ENCODE results near the gene SH3RF3. TPM values are rescaled to one million over a fixed set of nuclear protein-coding genes. Genes with fewer than 3 reads are reported as not detected.

Gene SH3RF3
- total and polyA plus RNA-seq, 9 of the 15 experiments (the other 6 are each of a cell fraction or from before 2014, with no cell fraction given) = 0.02 TPM; not detected in 8

- no peak for TF ChIP-seq ZBTB49 (CRISPR knock-in tag; IDR thresholded peaks at IDR 0.05; ENCODE audit: borderline replicate concordance)
These were observed 344.8 kb downstream of the SH3RF3 start (continued) for GRCh38 chr2:109473616-109474318.

GRCh38 chr2:109474319-109474825 is 345.4 kb downstream of the SH3RF3 start:
- Histone ChIP-seq H4K20me1 (replicated peaks; ENCODE audit: control insufficient read depth, insufficient read depth, low read length) (no peaks in the 10 kb centered on the region), H3K4me1 (replicated peaks in 1 of 2; ENCODE audit: control insufficient read depth in 2 of 2, insufficient read depth in 2 of 2, low read length in 2 of 2) (no peaks in the 10 kb centered on the region), H3K9ac (ENCODE audit: insufficient read depth in 1 of 2, low read depth in 2 of 2, low read length in 2 of 2) (no peak overlapping the region), H3K79me2 (ENCODE audit: control insufficient read depth, insufficient read depth, low read length) (no peaks in the 10 kb centered on the region), H3K4me3 (no peak overlapping the region), H3K4me2 (ENCODE audit: insufficient read depth, low read length) (no peak overlapping the region), H3K9me1 (ENCODE audit: control insufficient read depth, insufficient read depth, low read length) (no peaks in the 10 kb centered on the region), H3K27me3 (ENCODE audit: control insufficient read depth in 2 of 2, insufficient read depth in 2 of 2, low read length in 2 of 2) (peaks cover 9 to 51% of the 10 kb centered on the region in 2 experiments; a peak in 4 of 5 replicates), H2AFZ (ENCODE audit: low read depth, low read length) (no peak overlapping the region), H3K27ac (ENCODE audit: extremely low read depth, low read depth, low read length) (no peak overlapping the region), H3K36me3 (ENCODE audit: control insufficient read depth, insufficient read depth, low read length) (no peaks in the 10 kb centered on the region), H3K9me3 (replicated peaks; ENCODE audit: control insufficient read depth, insufficient read depth, low read depth, low read length) (no peaks in the 10 kb centered on the region)
- no peak for DNase-seq (ENCODE audit: extremely low read depth in 1 of 4, low spot score in 3 of 4)
- in situ Hi-C loops (cut with MboI) (no loop called here), intact Hi-C loops (cut with micrococcal nuclease) (no loop called here)
- no peak for ATAC-seq
- ChIA-PET CTCF (ENCODE audit: low intra/inter-chr PET ratio) (no interaction called here), POLR2A (interaction anchor here (0.6 kb wide), 1 partner anchor 354 kb away, joined by 3 read pairs; no protein-coding TSS in a partner anchor)
- 0% methylated on average over 10 of the region's 11 CpGs for WGBS (ENCODE audit: insufficient coverage, low coverage, missing lambda C conversion rate)
- no TSS peak for BruUV-seq (replicated peaks)
- FAIRE-seq = no peak
- no peak for TF ChIP-seq CREM (IDR thresholded peaks at IDR 0.05; ENCODE audit: low read depth)
- no peak for TF ChIP-seq ESRRB (CRISPR knock-in tag; IDR thresholded peaks at IDR 0.05; ENCODE audit: borderline replicate concordance)
- TF ChIP-seq PTRF (tag; IDR thresholded peaks at IDR 0.05) = no peak
- TF ChIP-seq EP400 (IDR thresholded peaks at IDR 0.05) = no peak
- TF ChIP-seq ZNF445 (CRISPR knock-in tag; IDR thresholded peaks at IDR 0.05; ENCODE audit: low read depth) = no peak
- no peak for TF ChIP-seq E2F8 (IDR thresholded peaks at IDR 0.05; ENCODE audit: low read depth, partially characterized antibody)
- TF ChIP-seq POLR2AphosphoS2 (IDR thresholded peaks at IDR 0.05; ENCODE audit: low read length) = no peak
- TF ChIP-seq ZNF431 (CRISPR knock-in tag; IDR thresholded peaks at IDR 0.05) = no peak
- no peak for TF ChIP-seq ZNF785 (CRISPR knock-in tag; IDR thresholded peaks at IDR 0.05)
- no peak for TF ChIP-seq RAD21 (CRISPR knock-in tag; conservative IDR thresholded peaks at IDR 0.05 in 1 of 2, IDR thresholded peaks at IDR 0.05 in 1 of 2)
- TF ChIP-seq SP2 (IDR thresholded peaks at IDR 0.05; ENCODE audit: extremely low read depth, low read depth, low read length, poor library complexity, severe bottlenecking) = no peak
- TF ChIP-seq POLR2G (IDR thresholded peaks at IDR 0.05; ENCODE audit: low read depth, low read length) = no peak
